Muscle layer of colon (tissue), 2 donors: Measurements from ENCODE around the gene FAM43B.

Experiments used
- H3K27ac ChIP-seq: one replicate; pipeline ENCODE4 v1.7.0; 2013; ENCODE audit warnings: low read depth, mild to moderate bottlenecking, low read length, moderate library complexity
- H3K27me3 ChIP-seq, 2 donors: one replicate each; pipeline ENCODE4 v1.7.0; 2013; ENCODE audit warnings: low read length in 2 of 2, mild to moderate bottlenecking in 2 of 2; ENCODE audit not compliant: insufficient read depth in 2 of 2, control insufficient read depth in 1 of 2
- H3K36me3 ChIP-seq: one replicate; pipeline ENCODE4 v1.7.0; 2013; ENCODE audit warnings: mild to moderate bottlenecking, low read length; ENCODE audit not compliant: insufficient read depth
- H3K4me1 ChIP-seq: one replicate; pipeline ENCODE4 v1.7.0; 2013; ENCODE audit warnings: mild to moderate bottlenecking, low read length; ENCODE audit not compliant: insufficient read depth
- H3K4me3 ChIP-seq, 2 donors: one replicate each; pipeline ENCODE4 v1.7.0; 2013; ENCODE audit warnings: low read length in 2 of 2, low read depth in 1 of 2, mild to moderate bottlenecking in 1 of 2, moderate library complexity in 1 of 2
- H3K9ac ChIP-seq: one replicate; pipeline ENCODE4 v1.7.0; 2013; ENCODE audit warnings: low read length
- H3K9me3 ChIP-seq: one replicate; pipeline ENCODE4 v1.7.0; 2013; ENCODE audit warnings: mild to moderate bottlenecking, low read length
- donor health status: abdominal sarcoma.
- donor health status: Adenocarcinoma of cecum.

Gene FAM43B

DNA sequence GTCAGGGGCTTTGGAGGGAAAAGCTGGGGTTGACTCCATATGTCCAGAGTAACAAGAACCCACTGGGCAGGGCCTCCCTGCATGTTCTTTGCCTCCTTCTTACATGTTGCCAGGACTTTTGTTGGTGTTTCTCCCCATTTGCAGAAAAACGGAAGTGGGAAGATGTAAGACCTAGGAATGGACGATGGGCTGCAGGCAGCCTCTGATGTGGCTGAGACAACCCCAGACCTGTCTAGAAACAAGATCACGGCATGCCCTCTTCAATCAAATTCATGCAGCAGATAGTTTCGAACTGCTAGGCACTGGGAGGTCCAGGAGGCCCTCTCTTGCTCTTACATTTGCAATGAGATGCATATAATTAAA lies 3.4 kb downstream of the FAM43B start:
- Histone ChIP-seq H3K9me3 (no peaks in the 10 kb centered on the region), H3K4me3 (no peak overlapping the region), H3K9ac (no peak overlapping the region), H3K36me3 (no peaks in the 10 kb centered on the region), H3K27me3 (peaks cover 5 to 40% of the 10 kb centered on the region in 2 donors), H3K4me1 (no peaks in the 10 kb centered on the region), H3K27ac (no peak overlapping the region)

DNA sequence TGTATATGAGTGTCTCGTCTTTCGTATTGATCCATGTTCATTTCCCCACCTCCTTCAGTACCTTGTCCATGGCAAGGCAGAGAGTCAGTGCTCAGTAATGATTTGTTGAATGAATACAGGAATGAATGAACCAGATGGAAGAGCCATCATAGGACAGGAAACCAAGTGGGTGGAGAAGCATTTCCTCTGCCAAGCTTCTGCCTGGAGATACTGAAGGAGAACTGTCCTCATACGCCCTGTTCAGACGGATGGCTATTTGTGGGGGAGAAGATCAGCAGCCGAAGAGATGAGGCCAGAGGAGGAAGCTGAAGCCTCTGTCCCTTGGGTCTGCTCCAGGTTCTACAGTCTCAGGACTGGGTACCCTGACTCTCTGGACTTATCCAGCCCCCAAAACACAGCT lies 5.8 kb downstream of the FAM43B start:
- Histone ChIP-seq H3K4me3 (no peak overlapping the region), H3K27me3 (peaks cover 0 to 22% of the 10 kb centered on the region in 2 donors), H3K9me3 (no peaks in the 10 kb centered on the region), H3K4me1 (no peaks in the 10 kb centered on the region), H3K36me3 (no peaks in the 10 kb centered on the region), H3K27ac (no peak overlapping the region), H3K9ac (no peak overlapping the region)

DNA sequence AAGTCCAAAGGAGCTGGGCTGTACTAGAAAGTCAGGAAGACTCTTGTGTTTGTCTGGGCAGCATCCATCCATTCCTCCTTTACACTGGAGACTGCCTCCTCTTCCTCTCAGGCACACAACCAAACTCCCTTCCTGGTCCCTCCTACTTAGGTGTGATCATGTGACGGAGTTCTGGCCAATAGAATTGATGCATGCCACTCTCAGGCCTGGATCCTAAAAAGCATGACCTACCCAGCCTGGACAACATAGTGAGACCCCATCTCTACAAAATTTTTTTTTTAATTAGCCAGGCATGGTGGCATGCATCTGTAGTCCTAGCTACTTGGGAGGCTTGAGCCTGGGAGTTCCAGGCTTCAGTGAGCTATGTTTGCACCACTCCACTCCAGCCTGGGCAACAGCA lies 8.6 kb downstream of the FAM43B start:
- H3K4me1 ChIP-seq = no peaks in the 10 kb centered on the region
- H3K9ac ChIP-seq = no peak overlapping the region
- no peaks in the 10 kb centered on the region for H3K9me3 ChIP-seq
- peaks cover 0 to 5% of the 10 kb centered on the region in 2 donors for H3K27me3 ChIP-seq
- no peak overlapping the region for H3K27ac ChIP-seq
- H3K36me3 ChIP-seq = no peaks in the 10 kb centered on the region
- no peak overlapping the region for H3K4me3 ChIP-seq

DNA sequence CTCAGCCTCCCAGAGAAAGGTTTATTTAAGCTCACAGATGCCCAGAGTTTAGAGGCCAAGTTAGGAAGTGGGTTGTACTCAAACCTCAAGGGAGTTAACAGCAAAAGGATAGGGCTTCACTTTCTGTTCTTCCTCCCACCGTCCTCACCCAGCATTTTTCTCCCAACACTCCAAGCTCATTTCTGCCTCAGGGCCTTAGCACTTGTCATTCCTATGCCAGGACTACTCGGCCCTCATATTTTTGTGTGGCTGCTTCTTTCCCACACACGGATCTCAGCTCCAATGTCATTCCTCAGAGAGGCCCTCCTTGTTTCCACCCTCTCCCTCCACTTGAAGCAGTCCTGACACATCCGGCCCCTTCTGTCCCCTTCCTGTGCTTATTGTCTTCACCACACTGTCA lies 12.9 kb downstream of the FAM43B start:
- Histone ChIP-seq H3K4me3 (no peak overlapping the region), H3K36me3 (no peaks in the 10 kb centered on the region), H3K9ac (no peak overlapping the region), H3K27ac (no peak overlapping the region), H3K9me3 (no peaks in the 10 kb centered on the region), H3K27me3 (no peaks in the 10 kb centered on the region), H3K4me1 (no peaks in the 10 kb centered on the region)

DNA sequence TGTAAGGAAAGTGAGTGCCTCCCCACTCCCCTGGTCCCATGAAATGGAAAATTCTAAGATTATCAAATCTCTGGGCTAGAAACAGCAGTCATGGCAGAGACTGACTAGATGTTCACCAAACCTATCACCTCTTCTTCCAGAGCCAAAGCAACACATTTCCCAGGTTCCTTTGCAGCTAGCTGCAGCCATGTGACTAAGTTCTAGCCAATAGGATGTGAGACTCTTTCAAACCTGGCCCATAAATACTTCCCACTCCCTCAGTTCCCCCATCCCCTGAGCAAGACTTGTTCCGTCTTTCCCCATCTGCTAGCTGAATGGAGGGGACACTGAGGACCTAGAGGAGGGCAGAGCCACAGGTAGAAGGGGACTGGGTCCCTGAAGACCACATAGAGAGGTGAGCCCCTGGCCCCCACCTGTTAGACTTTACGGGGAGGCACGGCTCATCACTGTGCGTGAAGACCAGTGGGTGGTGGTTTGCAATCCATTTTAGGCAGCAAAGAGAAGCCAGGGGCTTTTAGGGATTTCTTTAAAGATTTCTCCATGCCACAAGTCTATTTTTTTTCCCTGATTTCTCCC lies 17.2 kb downstream of the FAM43B start:
- Histone ChIP-seq H3K9me3 (no peaks in the 10 kb centered on the region), H3K9ac (no peak overlapping the region), H3K27me3 (no peaks in the 10 kb centered on the region), H3K4me3 (no peak overlapping the region), H3K27ac (no peak overlapping the region), H3K4me1 (no peaks in the 10 kb centered on the region), H3K36me3 (no peaks in the 10 kb centered on the region)

DNA sequence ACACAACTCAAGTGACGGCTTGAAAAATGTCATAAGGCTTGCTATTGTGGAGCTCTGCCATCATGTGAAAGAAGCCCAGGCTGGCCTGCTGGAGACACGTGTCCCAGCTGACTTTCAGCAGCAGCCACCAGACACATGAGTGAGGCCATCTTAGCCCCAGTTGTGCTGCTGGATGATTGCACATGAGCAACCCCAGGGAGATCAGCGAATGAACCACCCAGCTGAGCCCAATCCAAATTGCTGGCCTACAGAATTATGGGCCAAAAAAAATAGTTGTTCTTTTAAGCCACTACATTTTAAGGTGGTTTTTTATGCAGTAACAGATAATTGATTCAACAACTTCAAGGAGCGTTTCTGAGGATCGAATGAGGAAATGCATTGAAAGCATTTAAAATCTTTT lies 19.1 kb downstream of the FAM43B start:
- Histone ChIP-seq H3K27ac (no peak overlapping the region), H3K36me3 (no peaks in the 10 kb centered on the region), H3K9ac (no peak overlapping the region), H3K4me3 (no peak overlapping the region), H3K9me3 (no peaks in the 10 kb centered on the region), H3K27me3 (no peaks in the 10 kb centered on the region), H3K4me1 (no peaks in the 10 kb centered on the region)

DNA sequence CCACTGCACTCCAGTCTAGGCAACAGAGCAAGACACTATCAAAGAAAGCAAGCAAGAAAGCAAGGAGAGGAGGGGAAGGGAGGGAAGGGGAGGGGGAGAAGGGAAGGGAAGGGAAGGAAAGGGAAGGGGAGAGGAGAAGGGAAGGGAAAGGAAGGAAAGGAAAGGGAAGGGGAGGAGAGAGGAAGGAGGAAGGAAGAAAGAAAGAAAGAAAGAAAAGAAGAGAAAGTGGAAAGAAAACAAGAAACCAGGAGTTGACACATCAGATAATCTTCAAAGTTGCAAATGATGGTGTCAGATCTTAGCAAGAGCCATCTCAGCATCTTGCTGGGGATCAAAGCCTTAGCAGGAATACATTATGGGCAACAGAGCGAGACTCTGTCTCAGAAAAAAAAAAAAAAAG lies 21.6 kb downstream of the FAM43B start:
- Histone ChIP-seq H3K36me3 (no peaks in the 10 kb centered on the region), H3K4me3 (no peak overlapping the region), H3K27ac (no peak overlapping the region), H3K27me3 (no peaks in the 10 kb centered on the region), H3K4me1 (no peaks in the 10 kb centered on the region), H3K9ac (no peak overlapping the region), H3K9me3 (no peaks in the 10 kb centered on the region)

DNA sequence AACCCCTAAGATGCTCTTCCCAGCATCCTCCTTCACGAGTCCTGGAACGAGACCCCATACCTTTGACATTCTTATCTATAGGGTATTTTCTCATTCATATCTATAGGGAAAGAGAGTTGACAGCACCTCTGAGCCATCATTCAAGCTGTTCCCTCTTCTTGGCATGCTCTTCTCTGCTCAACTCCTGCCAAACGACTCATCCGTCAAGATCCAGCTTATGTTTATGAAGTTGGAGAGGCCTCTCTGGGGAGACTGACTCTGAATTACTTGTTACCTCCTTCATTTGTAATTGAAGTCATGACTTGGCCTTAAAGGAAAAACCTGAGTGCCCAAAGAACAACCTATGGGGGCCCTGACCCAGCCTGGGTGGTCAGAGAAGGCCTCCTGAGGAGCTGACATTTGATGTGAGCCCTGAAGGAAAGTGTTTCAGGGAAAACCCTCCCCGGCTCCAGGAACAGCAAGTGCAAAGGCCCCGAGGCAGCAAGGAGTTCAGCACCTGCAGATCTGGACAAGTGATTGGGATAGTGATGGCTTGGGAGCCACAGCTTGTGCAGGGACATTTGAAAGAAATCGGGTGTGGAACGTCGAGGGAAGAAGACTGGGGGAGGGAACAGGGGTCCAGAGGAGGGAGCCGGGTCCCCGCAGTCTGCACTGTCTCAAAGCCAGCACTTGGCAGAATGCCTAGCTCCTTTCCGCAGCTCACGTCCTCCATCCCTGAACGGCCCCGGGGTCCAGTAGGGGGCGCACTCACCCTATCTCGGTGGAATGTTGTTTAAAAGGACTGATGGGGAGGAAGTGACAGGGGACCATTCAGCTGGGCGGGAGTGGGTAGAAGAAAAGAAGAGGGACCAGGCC lies 22.5 kb downstream of the FAM43B start:
- H3K27ac ChIP-seq = no peak overlapping the region
- no peak overlapping the region for H3K9ac ChIP-seq

DNA sequence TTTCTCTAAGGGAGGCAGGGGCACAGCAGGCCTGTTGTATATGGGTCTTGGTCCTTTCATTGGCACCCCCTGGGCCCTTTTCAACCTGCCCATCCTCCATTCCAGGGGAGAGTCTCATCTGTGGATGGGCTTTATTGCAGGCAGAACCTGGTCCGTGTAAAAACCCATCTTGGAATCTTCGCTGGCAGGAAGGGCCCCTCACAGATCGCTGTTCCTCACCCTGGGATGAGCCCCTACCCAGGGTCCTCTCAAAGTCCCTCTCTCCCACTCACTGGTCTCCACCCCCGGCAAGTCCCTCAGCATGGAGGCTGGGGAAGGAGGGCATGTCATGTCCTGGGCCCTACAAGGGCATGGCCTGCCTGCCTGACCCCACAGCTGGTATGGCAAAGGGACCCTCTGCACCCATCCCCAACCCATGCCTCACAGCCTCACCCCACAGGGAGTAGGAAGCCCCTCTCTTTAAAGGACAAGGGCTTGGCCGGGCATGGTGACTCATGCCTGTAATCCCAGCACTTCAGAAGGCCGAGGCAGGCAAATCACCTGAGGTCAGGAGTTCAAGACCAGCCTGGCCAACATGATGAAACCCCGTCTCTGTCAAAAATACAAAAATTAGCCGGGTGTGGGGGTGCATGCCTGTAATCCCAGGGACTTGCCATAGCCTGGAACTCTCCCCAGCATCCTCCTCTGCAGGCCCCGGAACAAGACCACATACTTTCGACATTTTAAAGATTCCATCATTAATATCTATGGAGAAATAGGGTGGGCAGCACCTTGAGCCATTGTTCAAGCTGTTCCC lies 23.4 kb downstream of the FAM43B start:
- H3K9me3 ChIP-seq = no peaks in the 10 kb centered on the region
- no peak overlapping the region for H3K27ac ChIP-seq
- H3K9ac ChIP-seq = no peak overlapping the region
- no peaks in the 10 kb centered on the region for H3K4me1 ChIP-seq
- H3K36me3 ChIP-seq = no peaks in the 10 kb centered on the region
- H3K4me3 ChIP-seq = no peak overlapping the region
- H3K27me3 ChIP-seq = no peaks in the 10 kb centered on the region

More for the DNA sequence above, 22.5 kb downstream of the FAM43B start:
- H3K27me3 ChIP-seq = no peaks in the 10 kb centered on the region
- no peak overlapping the region for H3K4me3 ChIP-seq
- no peaks in the 10 kb centered on the region for H3K36me3 ChIP-seq
- no peaks in the 10 kb centered on the region for H3K4me1 ChIP-seq
- H3K9me3 ChIP-seq = no peaks in the 10 kb centered on the region

DNA sequence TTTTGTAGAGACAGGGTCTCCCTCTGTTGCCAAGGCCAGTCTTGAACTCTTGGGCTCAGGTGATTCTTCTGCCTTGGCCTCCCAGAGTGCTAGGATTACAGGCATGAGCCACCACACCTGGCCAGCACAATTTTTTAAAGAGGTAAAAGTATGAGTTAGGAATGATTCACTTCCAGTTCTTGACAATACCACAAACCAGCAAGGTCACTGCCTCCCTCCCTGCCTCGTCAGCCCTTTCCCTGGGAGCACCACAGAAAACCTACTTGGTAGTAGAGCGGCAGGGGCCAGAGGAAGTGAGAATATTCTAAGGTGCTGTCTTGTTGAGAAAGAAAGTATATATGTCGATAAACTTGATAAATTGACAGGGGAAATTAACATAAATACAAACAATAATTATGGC lies 25.7 kb downstream of the FAM43B start:
- Histone ChIP-seq H3K36me3 (no peaks in the 10 kb centered on the region), H3K4me3 (no peak overlapping the region), H3K9me3 (no peaks in the 10 kb centered on the region), H3K9ac (no peak overlapping the region), H3K27ac (no peak overlapping the region), H3K27me3 (no peaks in the 10 kb centered on the region), H3K4me1 (no peaks in the 10 kb centered on the region)

DNA sequence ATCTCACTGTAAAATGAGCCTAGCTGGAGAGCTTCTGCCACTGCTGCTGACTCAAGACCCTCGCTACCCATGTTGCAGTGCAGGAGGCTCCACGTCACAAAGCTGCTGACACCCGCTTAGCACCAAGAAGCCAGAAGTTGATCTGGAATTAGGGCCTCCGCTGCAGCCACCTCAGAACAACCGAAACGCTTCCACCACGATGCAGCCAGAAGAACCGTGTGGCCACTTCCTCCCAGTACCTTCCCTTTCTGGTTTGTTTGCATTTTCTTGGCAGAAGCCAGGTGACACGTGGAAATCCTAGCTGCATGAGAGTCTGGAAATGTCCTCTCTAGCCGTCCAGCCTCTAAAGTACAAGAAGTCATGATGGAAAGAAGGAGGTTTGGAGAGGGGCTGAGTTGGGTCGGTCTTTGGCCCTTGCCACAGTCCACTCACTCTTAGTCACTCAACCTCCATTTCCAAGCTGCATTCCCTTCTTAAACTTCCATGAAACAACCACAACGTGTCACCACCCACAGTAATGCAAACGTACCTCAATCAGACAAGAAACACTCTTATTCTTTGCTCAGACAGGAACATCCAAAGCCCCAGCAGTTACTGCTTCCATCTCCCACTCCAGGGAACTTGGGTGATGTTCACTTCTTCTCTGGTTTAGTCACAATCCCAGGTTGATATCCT lies 26.5 kb downstream of the FAM43B start:
- Histone ChIP-seq H3K4me1 (no peaks in the 10 kb centered on the region), H3K27ac (no peak overlapping the region), H3K27me3 (no peaks in the 10 kb centered on the region), H3K4me3 (no peak overlapping the region), H3K9ac (no peak overlapping the region), H3K36me3 (no peaks in the 10 kb centered on the region), H3K9me3 (no peaks in the 10 kb centered on the region)
